DOHH2 (cell line): ENCODE measurements around the gene ESYT2.

Experiments
- EZH2phosphoT487 ChIP-seq: fragments of 200-600 bp; sonication (generic); IDR thresholded peaks from 2 replicates; pipeline ENCODE4 v1.6.1; 2017; ENCODE audit warnings: borderline replicate concordance, mild to moderate bottlenecking, antibody characterized with exemption, low read length, moderate library complexity, mixed read lengths
- TF ChIP-seq, protein P1 (sequence below): fragments of 200-600 bp; sonication (generic); IDR thresholded peaks from one replicate; pipeline ENCODE4 v1.5.1; 2014; ENCODE audit warnings: antibody characterized with exemption, mild to moderate bottlenecking, low read depth, low read length; ENCODE audit not compliant: poor library complexity, severe bottlenecking

DNA sequence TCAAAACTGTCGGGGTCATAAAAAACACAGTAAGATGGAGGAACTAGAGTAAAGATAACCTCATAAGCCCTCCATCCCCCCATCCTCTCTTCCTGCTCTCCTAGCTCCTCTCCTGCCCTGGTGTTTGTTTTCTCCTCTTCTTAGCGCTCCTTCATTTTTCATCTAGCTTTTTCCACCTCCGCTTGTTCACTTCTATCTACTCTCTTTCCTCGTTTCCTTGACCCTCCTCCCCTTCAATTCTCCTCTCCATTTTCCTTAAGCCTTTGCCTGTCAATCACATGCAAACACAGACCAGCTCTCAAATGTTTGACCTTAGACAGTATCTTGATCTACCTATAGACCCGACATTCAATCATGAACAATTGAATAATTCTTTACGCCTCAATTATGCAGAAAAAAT is 134.7 kb downstream of the ESYT2 start:
- TF ChIP-seq EZH2phosphoT487 = no peak
- TF ChIP-seq, protein P1, sequence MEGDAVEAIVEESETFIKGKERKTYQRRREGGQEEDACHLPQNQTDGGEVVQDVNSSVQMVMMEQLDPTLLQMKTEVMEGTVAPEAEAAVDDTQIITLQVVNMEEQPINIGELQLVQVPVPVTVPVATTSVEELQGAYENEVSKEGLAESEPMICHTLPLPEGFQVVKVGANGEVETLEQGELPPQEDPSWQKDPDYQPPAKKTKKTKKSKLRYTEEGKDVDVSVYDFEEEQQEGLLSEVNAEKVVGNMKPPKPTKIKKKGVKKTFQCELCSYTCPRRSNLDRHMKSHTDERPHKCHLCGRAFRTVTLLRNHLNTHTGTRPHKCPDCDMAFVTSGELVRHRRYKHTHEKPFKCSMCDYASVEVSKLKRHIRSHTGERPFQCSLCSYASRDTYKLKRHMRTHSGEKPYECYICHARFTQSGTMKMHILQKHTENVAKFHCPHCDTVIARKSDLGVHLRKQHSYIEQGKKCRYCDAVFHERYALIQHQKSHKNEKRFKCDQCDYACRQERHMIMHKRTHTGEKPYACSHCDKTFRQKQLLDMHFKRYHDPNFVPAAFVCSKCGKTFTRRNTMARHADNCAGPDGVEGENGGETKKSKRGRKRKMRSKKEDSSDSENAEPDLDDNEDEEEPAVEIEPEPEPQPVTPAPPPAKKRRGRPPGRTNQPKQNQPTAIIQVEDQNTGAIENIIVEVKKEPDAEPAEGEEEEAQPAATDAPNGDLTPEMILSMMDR = no peak
